ENCODE results near the gene FREM3.
"Not testable (repeated sequence)": the region's sequence is repeated elsewhere in the genome, so short reads cannot be mapped to it uniquely, and the experiment has no call there.

FREM3 gene

GRCh38 chr4:143564472-143564871 is 136.0 kb downstream of the FREM3 start:
- DNase-seq: no peak

GRCh38 chr4:143559757-143560147 is 140.7 kb downstream of the FREM3 start:
- no peak for DNase-seq

- peak; percentile 50 to 63 for DNase-seq
These were observed 141.4 kb downstream of the FREM3 start for GRCh38 chr4:143558823-143559756.

GRCh38 chr4:143558286-143558685 is 142.2 kb downstream of the FREM3 start:
- no peak for DNase-seq

- DNase-seq: no peak
These were observed 144.8 kb downstream of the FREM3 start for GRCh38 chr4:143555676-143556075.

GRCh38 chr4:143554728-143555597 is 145.5 kb downstream of the FREM3 start:
- no peak for DNase-seq

GRCh38 chr4:143549928-143550327 is 150.5 kb downstream of the FREM3 start:
- DNase-seq: no peak

- DNase-seq: no peak
These were observed 160.8 kb downstream of the FREM3 start for GRCh38 chr4:143539670-143540023.

- DNase-seq: no peak
These were observed 161.4 kb downstream of the FREM3 start for GRCh38 chr4:143538979-143539669.

- DNase-seq: no peak
These were observed 168.5 kb downstream of the FREM3 start for GRCh38 chr4:143531788-143532491.

GRCh38 chr4:143531380-143531779 is 169.1 kb downstream of the FREM3 start:
- peak; percentile 55 to 60 for DNase-seq

- DNase-seq: not testable (repeated sequence)
These were observed 172.4 kb downstream of the FREM3 start for GRCh38 chr4:143528046-143528445.
